K562 (cell line): ENCODE results near the gene CTNNA3. TPM values are rescaled to one million over a fixed set of nuclear protein-coding genes. Genes with fewer than 3 reads are reported as not detected.

Experiments used
- ATAC-seq: fragments of 200-7000 bp; cut with Tn5 transposase; 3 replicates; pipeline ENCODE4 v1.9.1; 2020; ENCODE audit warnings: moderate library complexity
- BruUV-seq: library from RNA; stranded (reverse); fragments of 400-500 nt; replicated peaks from 2 replicates; lab custom pipeline; 2021; lab: Mats Ljungman, UMichigan
- CTCF ChIA-PET: fragments of 300-600 bp; formaldehyde crosslinking; extraction: SDS; loops from one replicate; lab custom pipeline; 2021; ENCODE audit warnings: low intra/inter-chr PET ratio; lab: Yijun Ruan, JAX
- POLR2A ChIA-PET: fragments of 300-600, 350-650 bp; sonication (Branson Sonifier 250); formaldehyde crosslinking; extraction: SDS; loops from one replicate; lab custom pipeline; 2021; ENCODE audit warnings: antibody characterized with exemption, inconsistent platforms; lab: Yijun Ruan, JAX
- DNase-seq, 4 experiments: peaks; one replicate each; pipeline versions ENCODE4 v3.0.0 to v3.0.0-alpha.2; 2011 to 2018; ENCODE audit warnings: low spot score in 3 of 4, mixed read lengths in 3 of 4; ENCODE audit errors: extremely low read depth in 1 of 4
- FAIRE-seq: peaks from 2 replicates; lab custom pipeline; 2011; peaks lifted over from hg19 to GRCh38; lab: Jason Lieb, UNC
- H2AFZ ChIP-seq: 2 replicates; pipeline ENCODE4 v1.6.0; 2011; ENCODE audit warnings: low read depth, low read length, control low read depth, inconsistent platforms
- H3K27ac ChIP-seq: fragments of 200-600 bp; 3 replicates; pipeline ENCODE4 v1.8.0; 2011; ENCODE audit warnings: low read depth, mild to moderate bottlenecking, control low read depth, inconsistent platforms, low read length, moderate library complexity, mixed read lengths; ENCODE audit errors: extremely low read depth
- H3K27me3 ChIP-seq, 2 experiments: fragments of 300-600 bp in 1 of 2; 2 replicates in 1 of 2; 3 replicates in 1 of 2; pipeline versions ENCODE4 v1.6.0 to v1.8.0; 2011; ENCODE audit warnings: inconsistent platforms in 2 of 2, low read length in 2 of 2, mild to moderate bottlenecking in 1 of 2, mixed read lengths in 1 of 2, moderate library complexity in 1 of 2; ENCODE audit not compliant: control insufficient read depth in 2 of 2, insufficient read depth in 2 of 2
- H3K36me3 ChIP-seq: fragments of 300-600 bp; 3 replicates; pipeline ENCODE4 v1.8.0; 2011; ENCODE audit warnings: mild to moderate bottlenecking, low read length, inconsistent platforms; ENCODE audit not compliant: control insufficient read depth, insufficient read depth
- H3K4me1 ChIP-seq, 2 experiments: fragments of 200-600 bp in 1 of 2; replicated peaks in 1 of 2; 2 replicates in 1 of 2; 3 replicates in 1 of 2; pipeline versions ENCODE4 v1.5.1 to v1.8.0; 2011; ENCODE audit warnings: inconsistent platforms in 2 of 2, low read length in 2 of 2, mild to moderate bottlenecking in 1 of 2, mixed read lengths in 1 of 2, moderate library complexity in 1 of 2; ENCODE audit not compliant: control insufficient read depth in 2 of 2, insufficient read depth in 2 of 2
- H3K4me2 ChIP-seq: 2 replicates; pipeline ENCODE4 v1.6.1; 2011; ENCODE audit warnings: low read length, control low read depth, inconsistent platforms, mixed read lengths; ENCODE audit not compliant: insufficient read depth
- H3K4me3 ChIP-seq: fragments of 200-600 bp; sonication (generic), shearing (Covaris generic); 2 replicates; pipeline ENCODE4 v1.5.1; 2016; ENCODE audit warnings: control low read depth, inconsistent platforms
- H3K79me2 ChIP-seq: fragments of 200-600 bp; 3 replicates; pipeline ENCODE4 v1.8.0; 2011; ENCODE audit warnings: low read length, inconsistent platforms; ENCODE audit not compliant: control insufficient read depth, insufficient read depth
- H3K9ac ChIP-seq, 2 experiments: 2 replicates each; pipeline versions ENCODE4 v1.6.0 to v1.6.1; 2011; ENCODE audit warnings: low read depth in 2 of 2, low read length in 2 of 2, control low read depth in 1 of 2, inconsistent platforms in 1 of 2, mild to moderate bottlenecking in 1 of 2, mixed read lengths in 1 of 2; ENCODE audit not compliant: insufficient read depth in 1 of 2
- H3K9me1 ChIP-seq: one replicate; pipeline ENCODE4 v1.6.0; 2011; ENCODE audit warnings: inconsistent platforms, mild to moderate bottlenecking, low read length, moderate library complexity; ENCODE audit not compliant: control insufficient read depth, insufficient read depth
- H3K9me3 ChIP-seq: replicated peaks from 2 replicates; pipeline ENCODE4 v1.5.1; 2011; ENCODE audit warnings: low read depth, low read length, inconsistent platforms; ENCODE audit not compliant: control insufficient read depth, insufficient read depth
- H4K20me1 ChIP-seq: replicated peaks from 2 replicates; pipeline ENCODE4 v1.6.1; 2011; ENCODE audit warnings: low read length, inconsistent platforms, mixed read lengths; ENCODE audit not compliant: control insufficient read depth, insufficient read depth
- ARID2 ChIP-seq: fragments of 450-650 bp; IDR thresholded peaks from 2 replicates; pipeline ENCODE4 v1.6.1; 2017; ENCODE audit warnings: antibody characterized with exemption, mild to moderate bottlenecking
- CBX8 ChIP-seq: fragments of 200-600 bp; sonication (generic); IDR thresholded peaks from 2 replicates; pipeline ENCODE4 v1.6.1; 2012; ENCODE audit warnings: borderline replicate concordance, mixed run types, low read depth, mild to moderate bottlenecking, moderate library complexity, mixed read lengths, low read length, control low read depth, inconsistent platforms; ENCODE audit not compliant: poor library complexity, severe bottlenecking; ENCODE audit errors: extremely low read depth
- CCAR2 ChIP-seq: fragments of 200-400 bp; formaldehyde crosslinking; IDR thresholded peaks from 2 replicates; pipeline ENCODE4 v1.6.1; 2017; ENCODE audit warnings: mild to moderate bottlenecking, low read depth, low read length
- CEBPB ChIP-seq: fragments of 450-650 bp; IDR thresholded peaks from 2 replicates; pipeline ENCODE4 v1.6.1; 2016; ENCODE audit warnings: missing genetic modification characterization, missing compliant biosample characterization
- CEBPG ChIP-seq, 3 experiments: fragments of 200-800 bp in 1 of 3; sonication (Bioruptor generic) in 1 of 3; sonication (generic) in 1 of 3; formaldehyde crosslinking in 1 of 3; IDR thresholded peaks in 2 of 3; conservative IDR thresholded peaks in 1 of 3; 2 replicates each; pipeline versions ENCODE4 v1.6.1 to v1.8.0; 2016 to 2022; ENCODE audit warnings: missing compliant biosample characterization in 2 of 3, missing genetic modification characterization in 2 of 3, mild to moderate bottlenecking in 1 of 3, missing genetic modification reagents in 1 of 3
- CGGBP1 ChIP-seq: fragments of 250-450 bp; sonication (Bioruptor Pico); IDR thresholded peaks from 2 replicates; pipeline ENCODE4 v1.9.0; 2021; ENCODE audit warnings: mild to moderate bottlenecking
- DACH1 ChIP-seq: fragments of 450-650 bp; IDR thresholded peaks from 2 replicates; pipeline ENCODE4 v1.6.1; 2018; ENCODE audit not compliant: partially characterized antibody
- ETS1 ChIP-seq: conservative IDR thresholded peaks from 2 replicates; pipeline ENCODE4 v1.6.1; 2011; ENCODE audit warnings: low read depth, mild to moderate bottlenecking, low read length; ENCODE audit not compliant: control insufficient read depth
- GABPA ChIP-seq: fragments of 200-800 bp; sonication (Bioruptor generic); conservative IDR thresholded peaks from 2 replicates; pipeline ENCODE4 v1.6.1; 2016; ENCODE audit warnings: low read depth, missing genetic modification characterization, missing compliant biosample characterization
- MCM2 ChIP-seq: fragments of 450-650 bp; IDR thresholded peaks from 2 replicates; pipeline ENCODE4 v1.6.1; 2017; ENCODE audit warnings: low read depth, mild to moderate bottlenecking
- MLLT1 ChIP-seq, 2 experiments: fragments of 450-650 bp; IDR thresholded peaks; 2 replicates each; pipeline ENCODE4 v1.6.1; 2016
- NCOA4 ChIP-seq: fragments of 450-650 bp; IDR thresholded peaks from 2 replicates; pipeline ENCODE4 v1.6.1; 2018; ENCODE audit warnings: mild to moderate bottlenecking; ENCODE audit not compliant: partially characterized antibody
- NONO ChIP-seq, 2 experiments: fragments of 200-400 bp in 1 of 2; fragments of 450-650 bp in 1 of 2; formaldehyde crosslinking in 1 of 2; IDR thresholded peaks; 2 replicates each; pipeline ENCODE4 v1.6.1; 2017; ENCODE audit warnings: low read depth in 2 of 2, mild to moderate bottlenecking in 2 of 2, moderate library complexity in 2 of 2, low read length in 1 of 2
- PKNOX1 ChIP-seq: fragments of 450-650 bp; IDR thresholded peaks from 2 replicates; pipeline ENCODE4 v1.6.1; 2016
- PTTG1 ChIP-seq: fragments of 450-650 bp; IDR thresholded peaks from 2 replicates; pipeline ENCODE4 v1.6.1; 2016; ENCODE audit warnings: low read depth, mild to moderate bottlenecking, missing genetic modification characterization, missing compliant biosample characterization
- RNF2 ChIP-seq: sonication (generic); IDR thresholded peaks from 2 replicates; pipeline ENCODE4 v1.6.1; 2016
- TCFL5 ChIP-seq: fragments of 250-450 bp; sonication (Bioruptor Pico); conservative IDR thresholded peaks from 2 replicates; pipeline ENCODE4 v1.6.1; 2021; ENCODE audit warnings: mild to moderate bottlenecking, moderate library complexity, matching md5 sums
- in situ Hi-C: fragments of 300-500 bp; cut with MboI; formaldehyde crosslinking; loops from 4 replicates; pipeline ENCODE4 v1.15.0; 2018; ENCODE audit warnings: inconsistent platforms, mixed read lengths
- intact Hi-C: fragments of 100-400 bp; cut with micrococcal nuclease; formaldehyde crosslinking; loops from 2 replicates; pipeline ENCODE4 v1.14.2; 2022
- polyA plus RNA-seq, 8 experiments: library from polyadenylated mRNA; depleted of rRNA in 4 of 8; stranded (reverse) in 5 of 8; unstranded in 3 of 8; fragments of >200 nt; fragmentation: Nextera tagmentation in 2 of 8; fragmentation: Illumina TruSeq in 1 of 8; extraction: Ambion mirVana in 2 of 8; extraction: Trizol in 1 of 8; gene quantifications; 2 replicates each; pipeline versions ENCODE4 v1.2.1 to v1.2.3, GENCODE V29; 2011 to 2014; ENCODE audit warnings: inconsistent platforms in 1 of 8, missing spikeins in 1 of 8
- total RNA-seq, 7 experiments: library from RNA; depleted of rRNA in 6 of 7; stranded (reverse); fragments of >200 nt in 6 of 7; fragmentation: Illumina TruSeq in 2 of 7; extraction: Trizol in 2 of 7; gene quantifications; 2 replicates each; pipeline versions ENCODE4 v1.2.1 to v1.2.3, GENCODE V29; 2011 to 2021; ENCODE audit warnings: low replicate concordance in 1 of 7

CTNNA3 gene
- total and polyA plus RNA-seq, 9 of the 15 experiments (the other 6 are each of a cell fraction or from before 2014, with no cell fraction given): 0.04 TPM; not detected in 8

GRCh38 chr10:67666416-67667034 is 29.5 kb downstream of the CTNNA3 start (continued):
- TF ChIP-seq CEBPB (tag) (peak; percentile 83), ARID2 (0 out of 2 replicates have a peak, but pooled peaks have one; percentile 31), CEBPG (CRISPR knock-in tag; IDR thresholded peaks at IDR 0.05) (no peak), CEBPG (tag; conservative IDR thresholded peaks at IDR 0.05 in 1 of 2, IDR thresholded peaks at IDR 0.05 in 1 of 2) (peak; percentile 66 to 70; a peak in 3 of 4 replicates), MCM2 (no peak), TCFL5 (CRISPR knock-in tag) (no peak)

GRCh38 chr10:67665491-67665890 is 30.5 kb downstream of the CTNNA3 start:
- Histone ChIP-seq H3K4me1 (no peaks in the 10 kb centered on the region), H3K27ac (no peak overlapping the region), H3K27me3 (no peaks in the 10 kb centered on the region), H3K79me2 (no peaks in the 10 kb centered on the region), H3K9me1 (no peaks in the 10 kb centered on the region), H3K36me3 (no peaks in the 10 kb centered on the region), H2AFZ (no peak overlapping the region), H3K4me3 (no peak overlapping the region), H4K20me1 (no peaks in the 10 kb centered on the region), H3K9ac (no peak overlapping the region), H3K4me2 (no peak overlapping the region), H3K9me3 (no peaks in the 10 kb centered on the region)
- intact Hi-C loops: no loop called here
- POLR2A ChIA-PET: no interaction called here
- ATAC-seq: peak; percentile 55; the same call in 2 of the 3 replicates
- FAIRE-seq: no peak
- in situ Hi-C loops: loop anchor here (10.0 kb wide), 1 partner anchor 109 kb away; no protein-coding TSS in a partner anchor
- DNase-seq: no peak
- CTCF ChIA-PET: interaction anchor here (0.6 to 3.6 kb wide), 2 partner anchors 8 to 115 kb away, joined by 4 to 49 read pairs; no protein-coding TSS in a partner anchor
- no TSS peak for BruUV-seq
- TF ChIP-seq DACH1: no peak
- TF ChIP-seq ETS1: no peak
- no peak for TF ChIP-seq PTTG1
- TF ChIP-seq NONO (IDR thresholded peaks at IDR 0.05; ENCODE audit: low read depth in 2 of 2, low read length in 1 of 2): no peak
- no peak for TF ChIP-seq MLLT1 (IDR thresholded peaks at IDR 0.05)
- no peak for TF ChIP-seq RNF2
- TF ChIP-seq CCAR2: no peak
- no peak for TF ChIP-seq CBX8
- TF ChIP-seq GABPA: no peak
- TF ChIP-seq PKNOX1: peak; percentile 85
- TF ChIP-seq CGGBP1 (CRISPR knock-in tag): no peak
- no peak for TF ChIP-seq NCOA4
